Neuron (in vitro differentiated cells): ENCODE data around the gene KRT81.

ENCODE experiments used
- H2AFZ ChIP-seq: one replicate; pipeline ENCODE4 v1.6.1; 2013; ENCODE audit warnings: low read depth, mild to moderate bottlenecking, inconsistent platforms, low read length, moderate library complexity
- H3K27me3 ChIP-seq: one replicate; pipeline ENCODE4 v1.6.1; 2013; ENCODE audit warnings: low read length; ENCODE audit not compliant: insufficient read depth
- H3K36me3 ChIP-seq: one replicate; pipeline ENCODE4 v1.6.1; 2013; ENCODE audit warnings: low read length; ENCODE audit not compliant: insufficient read depth
- H3K4me1 ChIP-seq: one replicate; pipeline ENCODE4 v1.6.1; 2013; ENCODE audit warnings: low read length; ENCODE audit not compliant: insufficient read depth
- H3K4me3 ChIP-seq: 2 replicates; pipeline ENCODE4 v1.5.1; 2013; ENCODE audit warnings: mild to moderate bottlenecking, low read length, moderate library complexity
- H3K9me3 ChIP-seq: one replicate; pipeline ENCODE4 v1.6.1; 2013; ENCODE audit warnings: low read length

Gene KRT81

DNA sequence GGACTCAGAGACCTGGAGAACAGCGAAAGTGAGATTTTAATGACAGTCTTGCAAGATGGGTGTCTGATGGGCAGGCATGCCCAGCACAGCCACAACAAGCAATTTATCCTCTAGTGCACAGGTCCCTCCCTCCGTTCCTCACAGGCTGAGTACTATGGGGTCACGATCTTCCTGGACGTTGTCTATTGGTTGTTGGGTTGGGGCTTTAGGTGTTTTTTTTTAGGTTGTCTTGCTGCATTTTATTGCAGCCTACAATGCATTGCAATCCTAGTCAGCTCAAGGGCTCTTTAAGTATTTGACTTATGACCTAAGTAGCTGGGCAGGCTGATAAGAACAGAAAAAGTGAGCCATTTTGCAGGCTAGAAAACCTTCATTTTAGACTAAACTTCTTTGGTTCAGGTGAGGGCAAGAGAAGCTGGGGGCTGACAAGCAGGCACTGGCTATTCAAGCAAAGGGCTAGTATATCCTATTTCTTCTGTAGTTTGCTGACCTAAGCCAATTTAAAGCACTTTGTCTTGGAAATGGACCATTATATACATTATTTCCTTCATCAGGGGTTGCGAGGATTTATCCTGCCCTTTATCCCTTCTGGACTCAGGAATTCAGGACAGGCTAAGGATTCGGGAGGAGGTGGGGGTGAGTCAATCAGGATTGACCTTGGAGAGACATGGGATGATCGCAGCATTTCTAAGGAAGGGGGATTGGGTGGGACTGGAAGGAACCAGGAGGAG is 52.3 kb downstream of the KRT81 start:
- Histone ChIP-seq H3K36me3 (no peaks in the 10 kb centered on the region), H3K4me1 (no peaks in the 10 kb centered on the region), H3K4me3 (no peak overlapping the region), H3K9me3 (no peaks in the 10 kb centered on the region), H2AFZ (no peak overlapping the region), H3K27me3 (peaks cover 16% of the 10 kb centered on the region)

DNA sequence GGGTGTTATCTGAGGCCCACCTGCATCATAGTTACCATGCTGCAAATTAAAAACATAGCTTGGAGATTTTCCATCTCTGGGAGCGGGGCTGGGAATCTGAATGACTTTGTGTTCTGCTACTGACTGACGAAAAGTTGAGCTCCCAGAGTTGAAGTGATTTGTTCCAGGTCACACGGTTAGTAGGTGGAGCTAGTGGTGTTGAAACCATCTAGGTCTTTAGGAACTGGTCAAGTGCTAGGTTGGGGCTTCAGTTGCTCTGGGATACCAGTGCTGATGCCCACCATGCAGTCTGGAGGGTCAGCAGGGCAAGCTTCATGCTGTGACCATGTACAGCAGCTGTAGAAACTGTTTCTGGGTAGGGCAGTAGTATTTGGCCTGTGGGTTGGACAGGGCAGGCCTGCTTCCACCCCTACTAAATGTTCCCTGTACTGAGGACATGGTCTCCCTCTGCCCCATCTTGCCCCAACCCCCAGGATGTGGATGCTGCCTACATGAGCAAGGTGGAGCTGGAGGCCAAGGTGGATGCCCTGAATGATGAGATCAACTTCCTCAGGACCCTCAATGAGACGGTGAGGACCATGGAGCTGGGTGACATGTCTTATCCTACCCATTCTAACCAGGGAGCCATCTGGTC is 53.0 kb downstream of the KRT81 start:
- H3K9me3 ChIP-seq, result no peaks in the 10 kb centered on the region
- no peak overlapping the region for H3K4me3 ChIP-seq
- H3K36me3 ChIP-seq, result no peaks in the 10 kb centered on the region
- peaks cover 23% of the 10 kb centered on the region for H3K27me3 ChIP-seq
- H3K4me1 ChIP-seq, result no peaks in the 10 kb centered on the region
- no peak overlapping the region for H2AFZ ChIP-seq

- H3K36me3 ChIP-seq, result no peaks in the 10 kb centered on the region
- no peak overlapping the region for H2AFZ ChIP-seq
- H3K27me3 ChIP-seq, result peaks cover 38% of the 10 kb centered on the region
- H3K9me3 ChIP-seq, result no peaks in the 10 kb centered on the region
- no peak overlapping the region for H3K4me3 ChIP-seq
- no peaks in the 10 kb centered on the region for H3K4me1 ChIP-seq
Measured at GRCh38 chr12:52236386-52237050, 54.8 kb downstream of the KRT81 start.
